Astrocyte (in vitro differentiated cells and primary cell): Measurements from ENCODE around the gene CLEC16A.

ENCODE experiments used
- EZH2 ChIP-seq: IDR thresholded peaks from 2 replicates; pipeline ENCODE4 v1.6.1; 2012; ENCODE audit warnings: mild to moderate bottlenecking, low read length, inconsistent platforms; ENCODE audit not compliant: insufficient read depth
- TF ChIP-seq, protein P1 (sequence below): IDR thresholded peaks from 2 replicates; pipeline ENCODE4 v1.5.1; 2011; ENCODE audit warnings: low read depth, mild to moderate bottlenecking, inconsistent platforms, low read length, moderate library complexity; ENCODE audit not compliant: insufficient read depth

- TF ChIP-seq, protein P1, sequence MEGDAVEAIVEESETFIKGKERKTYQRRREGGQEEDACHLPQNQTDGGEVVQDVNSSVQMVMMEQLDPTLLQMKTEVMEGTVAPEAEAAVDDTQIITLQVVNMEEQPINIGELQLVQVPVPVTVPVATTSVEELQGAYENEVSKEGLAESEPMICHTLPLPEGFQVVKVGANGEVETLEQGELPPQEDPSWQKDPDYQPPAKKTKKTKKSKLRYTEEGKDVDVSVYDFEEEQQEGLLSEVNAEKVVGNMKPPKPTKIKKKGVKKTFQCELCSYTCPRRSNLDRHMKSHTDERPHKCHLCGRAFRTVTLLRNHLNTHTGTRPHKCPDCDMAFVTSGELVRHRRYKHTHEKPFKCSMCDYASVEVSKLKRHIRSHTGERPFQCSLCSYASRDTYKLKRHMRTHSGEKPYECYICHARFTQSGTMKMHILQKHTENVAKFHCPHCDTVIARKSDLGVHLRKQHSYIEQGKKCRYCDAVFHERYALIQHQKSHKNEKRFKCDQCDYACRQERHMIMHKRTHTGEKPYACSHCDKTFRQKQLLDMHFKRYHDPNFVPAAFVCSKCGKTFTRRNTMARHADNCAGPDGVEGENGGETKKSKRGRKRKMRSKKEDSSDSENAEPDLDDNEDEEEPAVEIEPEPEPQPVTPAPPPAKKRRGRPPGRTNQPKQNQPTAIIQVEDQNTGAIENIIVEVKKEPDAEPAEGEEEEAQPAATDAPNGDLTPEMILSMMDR: no peak
- TF ChIP-seq EZH2: no peak
Observed at GRCh38 chr16:11078812-11079459, 134.6 kb downstream of the CLEC16A start.
